Breast epithelium (tissue), 3 donors: ENCODE data around the gene STT3A.

Experiments used
- CTCF ChIP-seq, 3 donors: fragments of 450-650 bp; IDR thresholded peaks; one replicate each; pipeline ENCODE4 v1.5.1; 2016 to 2017; ENCODE audit warnings: antibody characterized with exemption in 3 of 3, mild to moderate bottlenecking in 3 of 3, moderate library complexity in 3 of 3
- POLR2A ChIP-seq: fragments of 450-650 bp; IDR thresholded peaks from one replicate; pipeline ENCODE4 v1.6.1; 2016; ENCODE audit warnings: antibody characterized with exemption, mild to moderate bottlenecking, moderate library complexity
- POLR2AphosphoS5 ChIP-seq, 3 donors: sonication (generic); formaldehyde crosslinking; IDR thresholded peaks; one replicate each; pipeline ENCODE4 v1.6.1; 2017; ENCODE audit warnings: antibody characterized with exemption in 3 of 3

- no peak for TF ChIP-seq CTCF (IDR thresholded peaks at IDR 0.05)
- no peak for TF ChIP-seq POLR2A
- no peak for TF ChIP-seq POLR2AphosphoS5 (IDR thresholded peaks at IDR 0.05)
Measured at GRCh38 chr11:125587480-125587879, 5.2 kb upstream of the STT3A start.
